ENCODE results near the gene SEMA3B. TPM values are rescaled to one million over a fixed set of nuclear protein-coding genes. Genes with fewer than 3 reads are reported as not detected.
"Not testable (repeated sequence)": the region's sequence is repeated elsewhere in the genome, so short reads cannot be mapped to it uniquely, and the experiment has no call there.

Gene SEMA3B
- total RNA-seq, 4 donors from 2014 or later = 1.7 to 3.1 (median 2.1) TPM

GRCh38 chr3:50260027-50260941 is 8.7 kb upstream of the SEMA3B start:
- H3K36me3 ChIP-seq = peaks cover 0 to 27% of the 10 kb centered on the region in 2 donors
- H3K9me3 ChIP-seq = no peaks in the 10 kb centered on the region
- TF ChIP-seq CTCF (IDR thresholded peaks at IDR 0.05 in 4 of 5, conservative IDR thresholded peaks at IDR 0.05 in 1 of 5) (peak; percentile 89 to 100 (median 100)), POLR2A (IDR thresholded peaks at IDR 0.05) (peak; percentile 57 to 70)
- peak overlapping the region; percentile 72 to 94 (median 81) for H3K4me3 ChIP-seq
- H3K4me1 ChIP-seq = peaks cover 31 to 39% of the 10 kb centered on the region in 2 donors
- peak overlapping the region; percentile 96 to 99 (median 98) for H3K27ac ChIP-seq
- in situ Hi-C loops (cut with MboI; ENCODE audit: low sequenced_read_pairs in 4 of 4) (no loop called here), intact Hi-C loops (cut with DNase I; ENCODE audit: low total_unique reads) (loop anchor here (1.0 to 2.0 kb wide), 2 partner anchors 13 to 65 kb away; no protein-coding TSS in a partner anchor)
- H3K27me3 ChIP-seq = no peaks in the 10 kb centered on the region
- peak; percentile 91 to 93 for ATAC-seq
- DNase-seq = peak; percentile 78 to 88

GRCh38 chr3:50260942-50261441 is 8.0 kb upstream of the SEMA3B start:
- peak overlapping the region; percentile 96 to 99 (median 98) for H3K27ac ChIP-seq
- TF ChIP-seq POLR2A (IDR thresholded peaks at IDR 0.05) = no peak
- no peak for TF ChIP-seq CTCF (IDR thresholded peaks at IDR 0.05 in 4 of 5, conservative IDR thresholded peaks at IDR 0.05 in 1 of 5)
- no peaks in the 10 kb centered on the region for H3K9me3 ChIP-seq
- no peak for DNase-seq
- in situ Hi-C loops (cut with MboI; ENCODE audit: low sequenced_read_pairs in 4 of 4) (no loop called here), intact Hi-C loops (cut with DNase I; ENCODE audit: low total_unique reads) (loop anchor here (1.0 to 2.0 kb wide), 2 partner anchors 12 to 64 kb away; no protein-coding TSS in a partner anchor)
- H3K4me1 ChIP-seq = peaks cover 27 to 40% of the 10 kb centered on the region in 2 donors
- no peaks in the 10 kb centered on the region for H3K27me3 ChIP-seq
- ATAC-seq = no peak
- H3K36me3 ChIP-seq = peaks cover 0 to 27% of the 10 kb centered on the region in 2 donors
- peak overlapping the region; percentile 72 to 94 (median 81) for H3K4me3 ChIP-seq

GRCh38 chr3:50261505-50261904 is 7.4 kb upstream of the SEMA3B start:
- Histone ChIP-seq H3K4me3 (no peak overlapping the region), H3K9me3 (no peaks in the 10 kb centered on the region), H3K36me3 (peaks cover 0 to 22% of the 10 kb centered on the region in 2 donors), H3K27me3 (no peaks in the 10 kb centered on the region), H3K4me1 (peaks cover 27 to 45% of the 10 kb centered on the region in 2 donors), H3K27ac (peak overlapping the region; percentile 96 to 99 (median 98))
- TF ChIP-seq CTCF (IDR thresholded peaks at IDR 0.05 in 4 of 5, conservative IDR thresholded peaks at IDR 0.05 in 1 of 5) = no peak
- TF ChIP-seq POLR2A (IDR thresholded peaks at IDR 0.05) = no peak
- intact Hi-C loops (cut with DNase I; ENCODE audit: low total_unique reads) (loop anchor here (2.0 kb wide), 1 partner anchor 63 kb away; no protein-coding TSS in a partner anchor), in situ Hi-C loops (cut with MboI; ENCODE audit: low sequenced_read_pairs in 4 of 4) (no loop called here)
- ATAC-seq = no peak
- DNase-seq = no peak

- peaks cover 0 to 15% of the 10 kb centered on the region in 2 donors for H3K36me3 ChIP-seq
- in situ Hi-C loops (cut with MboI; ENCODE audit: low sequenced_read_pairs in 4 of 4); H3K27ac ChIP-seq; H3K9me3 ChIP-seq; intact Hi-C loops (cut with DNase I; ENCODE audit: low total_unique reads); H3K4me3 ChIP-seq; ATAC-seq; H3K27me3 ChIP-seq; DNase-seq: not testable (repeated sequence)
- H3K4me1 ChIP-seq = peaks cover 30 to 52% of the 10 kb centered on the region in 2 donors
Measured at GRCh38 chr3:50262200-50262599, 6.7 kb upstream of the SEMA3B start.

- ATAC-seq (no peak), DNase-seq (no peak)
- H3K36me3 ChIP-seq = peaks cover 0 to 9% of the 10 kb centered on the region in 2 donors
- no peaks in the 10 kb centered on the region for H3K27me3 ChIP-seq
- H3K4me1 ChIP-seq = peaks cover 34 to 57% of the 10 kb centered on the region in 2 donors
- TF ChIP-seq CTCF (IDR thresholded peaks at IDR 0.05 in 4 of 5, conservative IDR thresholded peaks at IDR 0.05 in 1 of 5) = no peak
- no peak for TF ChIP-seq POLR2A (IDR thresholded peaks at IDR 0.05)
- H3K4me3 ChIP-seq = no peak overlapping the region
- H3K27ac ChIP-seq = no peak overlapping the region
- intact Hi-C loops (cut with DNase I; ENCODE audit: low total_unique reads) = no loop called here
- H3K9me3 ChIP-seq = no peaks in the 10 kb centered on the region
- in situ Hi-C loops (cut with MboI; ENCODE audit: low sequenced_read_pairs in 4 of 4) = no loop called here
Measured at GRCh38 chr3:50262778-50263177, 6.2 kb upstream of the SEMA3B start.
